Natural killer cell (primary cell): ENCODE data around the gene GNAT3. TPM values are rescaled to one million over a fixed set of nuclear protein-coding genes. Genes with fewer than 3 reads are reported as not detected.

Experiments used
- ATAC-seq, 3 donors: fragments of 150-1000 bp in 2 of 3; fragments of 200-7000 bp in 1 of 3; cut with Tn5 transposase; 1 replicate in 1 of 3; 2 replicates in 2 of 3; pipeline ENCODE4 v1.10.0; 2021; ENCODE audit warnings: mild to moderate bottlenecking in 2 of 3, moderate library complexity in 2 of 3
- DNase-seq, 2 donors: peaks; one replicate each; pipeline versions ENCODE4 v3.0.0 to v3.0.0-alpha.2; 2013 to 2021; ENCODE audit warnings: mixed read lengths in 1 of 2
- H3K27ac ChIP-seq: one replicate; pipeline ENCODE4 v1.5.1; 2013; ENCODE audit warnings: mild to moderate bottlenecking, low read length
- H3K27me3 ChIP-seq: one replicate; pipeline ENCODE4 v1.6.1; 2013; ENCODE audit warnings: low read length; ENCODE audit not compliant: control insufficient read depth, insufficient read depth
- H3K36me3 ChIP-seq: one replicate; pipeline ENCODE4 v1.6.1; 2013; ENCODE audit warnings: low read length; ENCODE audit not compliant: control insufficient read depth, insufficient read depth
- H3K4me1 ChIP-seq: one replicate; pipeline ENCODE4 v1.6.1; 2013; ENCODE audit warnings: low read length; ENCODE audit not compliant: control insufficient read depth, insufficient read depth
- H3K4me3 ChIP-seq: one replicate; pipeline ENCODE4 v1.5.1; 2013; ENCODE audit warnings: low read length
- H3K9me3 ChIP-seq: one replicate; pipeline ENCODE4 v1.6.1; 2013; ENCODE audit warnings: low read length; ENCODE audit not compliant: control insufficient read depth, insufficient read depth
- H3K27ac Mint-ChIP-seq, 2 donors: one replicate each; pipeline ENCODE4 v1.8.0; 2022; ENCODE audit warnings: mild to moderate bottlenecking in 2 of 2, mixed read lengths in 2 of 2, moderate library complexity in 1 of 2
- H3K27me3 Mint-ChIP-seq, 2 donors: one replicate each; pipeline ENCODE4 v1.8.0; 2022; ENCODE audit warnings: low read depth in 2 of 2, mixed read lengths in 2 of 2
- H3K36me3 Mint-ChIP-seq: one replicate; pipeline ENCODE4 v1.8.0; 2022; ENCODE audit warnings: mixed read lengths
- H3K4me1 Mint-ChIP-seq, 2 donors: one replicate each; pipeline ENCODE4 v1.8.0; 2022; ENCODE audit warnings: mixed read lengths in 2 of 2
- H3K4me3 Mint-ChIP-seq: one replicate; pipeline ENCODE4 v1.8.0; 2022; ENCODE audit warnings: mild to moderate bottlenecking, moderate library complexity, mixed read lengths
- H3K9me3 Mint-ChIP-seq, 2 donors: one replicate each; pipeline ENCODE4 v1.8.0; 2022; ENCODE audit warnings: mixed read lengths in 2 of 2
- WGBS: methylation state at CpG from one replicate; pipeline ENCODE4 v1.1.7; 2013; ENCODE audit warnings: missing lambda C conversion rate; ENCODE audit not compliant: insufficient coverage; 5-methylcytosine and 5-hydroxymethylcytosine counted together
- intact Hi-C: fragments of 100-400 bp; cut with micrococcal nuclease; formaldehyde crosslinking; loops from one replicate; pipeline ENCODE4 v1.14.2; 2022
- total RNA-seq, 4 donors: library from RNA; stranded (reverse); fragments of 120-200 nt in 1 of 4; gene quantifications; one replicate each; pipeline versions ENCODE4 v1.2.3 to v1.2.4, GENCODE V29; 2013 to 2022
- TF ChIP-seq, protein P1 (sequence below): fragments of 200-600 bp; IDR thresholded peaks from one replicate; pipeline ENCODE4 v1.8.0; 2022; ENCODE audit warnings: antibody characterized with exemption

GNAT3 gene
- total RNA-seq, 3 donors from 2014 or later (not counting 1 experiment from before 2014, with no cell fraction given) = not detected

DNA sequence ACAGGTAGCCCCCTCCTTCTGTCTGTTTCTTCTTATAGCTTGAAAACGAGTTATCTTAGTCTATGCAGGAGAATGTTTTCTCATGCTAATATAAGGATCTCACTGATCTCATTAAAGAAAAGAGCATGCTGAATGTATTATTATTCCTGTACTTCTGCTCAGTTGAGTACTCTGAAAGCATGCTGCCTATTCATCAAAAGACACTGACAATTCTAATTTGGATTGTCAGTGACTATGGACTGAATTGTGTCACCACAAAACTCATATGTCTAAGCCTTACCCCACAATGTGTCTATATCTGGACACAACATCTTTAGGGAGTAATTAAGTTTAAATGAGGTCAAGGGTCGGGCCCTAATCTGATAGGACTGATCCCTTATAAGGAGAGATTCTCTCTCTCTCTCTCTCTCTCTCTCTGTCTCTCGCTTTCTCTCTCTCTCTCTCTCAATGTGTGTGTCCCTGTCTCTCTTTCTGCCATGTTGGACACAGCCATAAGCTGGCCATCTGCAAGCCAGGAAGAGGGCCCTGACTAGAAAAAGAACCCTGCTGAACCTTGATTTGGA, 98.4 kb downstream of the GNAT3 start:
- ATAC-seq (no peak), DNase-seq (no peak)
- no peak overlapping the region for H3K27ac Mint-ChIP-seq
- no peaks in the 10 kb centered on the region for H3K4me1 Mint-ChIP-seq
- no peak overlapping the region for H3K27ac ChIP-seq
- TF ChIP-seq, protein P1, sequence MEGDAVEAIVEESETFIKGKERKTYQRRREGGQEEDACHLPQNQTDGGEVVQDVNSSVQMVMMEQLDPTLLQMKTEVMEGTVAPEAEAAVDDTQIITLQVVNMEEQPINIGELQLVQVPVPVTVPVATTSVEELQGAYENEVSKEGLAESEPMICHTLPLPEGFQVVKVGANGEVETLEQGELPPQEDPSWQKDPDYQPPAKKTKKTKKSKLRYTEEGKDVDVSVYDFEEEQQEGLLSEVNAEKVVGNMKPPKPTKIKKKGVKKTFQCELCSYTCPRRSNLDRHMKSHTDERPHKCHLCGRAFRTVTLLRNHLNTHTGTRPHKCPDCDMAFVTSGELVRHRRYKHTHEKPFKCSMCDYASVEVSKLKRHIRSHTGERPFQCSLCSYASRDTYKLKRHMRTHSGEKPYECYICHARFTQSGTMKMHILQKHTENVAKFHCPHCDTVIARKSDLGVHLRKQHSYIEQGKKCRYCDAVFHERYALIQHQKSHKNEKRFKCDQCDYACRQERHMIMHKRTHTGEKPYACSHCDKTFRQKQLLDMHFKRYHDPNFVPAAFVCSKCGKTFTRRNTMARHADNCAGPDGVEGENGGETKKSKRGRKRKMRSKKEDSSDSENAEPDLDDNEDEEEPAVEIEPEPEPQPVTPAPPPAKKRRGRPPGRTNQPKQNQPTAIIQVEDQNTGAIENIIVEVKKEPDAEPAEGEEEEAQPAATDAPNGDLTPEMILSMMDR = no peak
- H3K27me3 Mint-ChIP-seq = no peaks in the 10 kb centered on the region
- H3K4me1 ChIP-seq = no peaks in the 10 kb centered on the region
- H3K9me3 Mint-ChIP-seq = peaks cover 3 to 4% of the 10 kb centered on the region in 2 donors
- H3K36me3 ChIP-seq = no peaks in the 10 kb centered on the region
- H3K36me3 Mint-ChIP-seq = no peaks in the 10 kb centered on the region
- H3K9me3 ChIP-seq = no peaks in the 10 kb centered on the region
- no peaks in the 10 kb centered on the region for H3K27me3 ChIP-seq
- no peak overlapping the region for H3K4me3 Mint-ChIP-seq
- no peak overlapping the region for H3K4me3 ChIP-seq
- intact Hi-C loops = no loop called here
- 73% methylated on average over 2 of the region's 3 CpGs for whole genome bisulfite sequencing

DNA sequence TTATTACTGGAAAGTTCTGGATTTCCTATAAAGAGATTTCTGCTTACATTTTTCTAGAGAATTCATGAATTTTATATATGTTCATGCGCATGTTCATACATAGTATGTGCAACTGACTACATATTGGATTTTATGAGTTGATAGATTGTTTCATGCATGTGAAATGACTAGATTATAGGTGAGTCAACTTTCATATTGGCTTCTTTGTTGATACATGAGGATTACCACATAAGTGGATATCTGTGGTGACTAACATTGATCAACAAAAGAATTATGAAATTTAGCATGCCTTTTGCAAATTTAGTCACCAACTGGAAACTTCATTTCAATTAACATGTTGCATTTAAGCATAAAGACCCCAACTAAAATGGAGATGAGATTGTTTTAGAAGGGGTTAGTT, 99.0 kb downstream of the GNAT3 start:
- H3K27me3 ChIP-seq = no peaks in the 10 kb centered on the region
- Mint-ChIP-seq H3K9me3 (peaks cover 3 to 4% of the 10 kb centered on the region in 2 donors), H3K4me3 (no peak overlapping the region), H3K4me1 (no peaks in the 10 kb centered on the region), H3K36me3 (no peaks in the 10 kb centered on the region), H3K27ac (no peak overlapping the region), H3K27me3 (no peaks in the 10 kb centered on the region)
- no peaks in the 10 kb centered on the region for H3K9me3 ChIP-seq
- no peaks in the 10 kb centered on the region for H3K36me3 ChIP-seq
- 89% methylated on average over 1 of the region's 1 CpG for WGBS
- DNase-seq (no peak), ATAC-seq (no peak)
- H3K27ac ChIP-seq = no peak overlapping the region
- TF ChIP-seq, protein P1 = no peak
- no peak overlapping the region for H3K4me3 ChIP-seq
- intact Hi-C loops = no loop called here
- no peaks in the 10 kb centered on the region for H3K4me1 ChIP-seq

DNA sequence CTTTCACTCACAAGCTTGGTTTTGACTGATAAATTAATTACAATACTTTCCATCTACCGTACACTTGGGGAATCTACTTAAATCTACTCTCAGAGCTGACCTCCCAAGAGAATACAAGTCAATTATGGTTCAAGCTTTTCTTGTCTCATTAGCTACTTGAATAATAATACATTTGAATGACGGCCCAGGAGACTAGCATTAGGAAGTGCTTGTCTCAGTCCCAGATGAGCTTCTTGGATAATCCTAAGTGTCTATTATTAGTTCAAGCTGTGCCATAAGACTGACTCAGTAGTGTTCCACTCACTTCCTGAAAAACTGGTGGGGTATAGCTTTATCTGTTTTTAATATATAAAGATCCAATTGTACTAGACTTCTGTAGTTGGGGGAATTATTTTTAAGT, 100.2 kb downstream of the GNAT3 start:
- Mint-ChIP-seq H3K4me3 (no peak overlapping the region), H3K9me3 (peaks cover 4 to 6% of the 10 kb centered on the region in 2 donors), H3K36me3 (no peaks in the 10 kb centered on the region), H3K4me1 (no peaks in the 10 kb centered on the region), H3K27me3 (no peaks in the 10 kb centered on the region), H3K27ac (no peak overlapping the region)
- WGBS = 80% methylated on average over 2 of the region's 2 CpGs
- intact Hi-C loops = no loop called here
- DNase-seq = no peak
- TF ChIP-seq, protein P1 = no peak
- Histone ChIP-seq H3K27me3 (no peaks in the 10 kb centered on the region), H3K4me1 (no peaks in the 10 kb centered on the region), H3K36me3 (no peaks in the 10 kb centered on the region), H3K9me3 (no peaks in the 10 kb centered on the region), H3K27ac (no peak overlapping the region), H3K4me3 (no peak overlapping the region)
- ATAC-seq = no peak

DNA sequence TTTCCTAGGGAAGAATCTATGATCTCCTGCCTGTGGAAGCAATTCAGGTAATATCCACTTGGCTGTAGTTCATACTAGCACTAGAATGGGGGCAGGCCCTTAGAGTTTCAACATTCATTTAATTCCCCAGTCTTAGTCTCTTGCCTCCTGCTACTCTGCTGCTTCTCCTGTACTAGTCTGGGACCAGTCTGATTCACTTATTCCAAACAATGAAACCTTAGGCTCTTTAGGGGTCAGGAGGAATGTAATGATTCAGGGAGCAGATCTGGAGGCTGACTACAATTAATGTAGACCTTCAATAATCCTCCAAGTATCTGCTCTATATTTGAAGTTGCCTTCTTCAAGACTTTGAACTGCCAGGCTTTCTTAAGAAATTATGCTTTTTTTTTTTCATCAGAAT, 101.8 kb downstream of the GNAT3 start:
- Mint-ChIP-seq H3K36me3 (no peaks in the 10 kb centered on the region), H3K27me3 (no peaks in the 10 kb centered on the region), H3K27ac (no peak overlapping the region), H3K9me3 (peaks cover 4 to 8% of the 10 kb centered on the region in 2 donors), H3K4me3 (no peak overlapping the region), H3K4me1 (no peaks in the 10 kb centered on the region)
- Histone ChIP-seq H3K4me1 (no peaks in the 10 kb centered on the region), H3K36me3 (no peaks in the 10 kb centered on the region), H3K27me3 (no peaks in the 10 kb centered on the region), H3K27ac (no peak overlapping the region), H3K4me3 (no peak overlapping the region), H3K9me3 (no peaks in the 10 kb centered on the region)
- intact Hi-C loops = no loop called here
- DNase-seq (no peak), ATAC-seq (no peak)
- TF ChIP-seq, protein P1 = no peak
